Stomach (tissue), 4 donors: Measurements from ENCODE around the gene HLA-G.

Experiments used
- CTCF ChIP-seq, 7 experiments: fragments of 450-650 bp in 4 of 7; fragments of 200-600 bp in 3 of 7; sonication (generic) in 3 of 7; IDR thresholded peaks; one replicate each; pipeline ENCODE4 v1.5.1; 2016 to 2019; ENCODE audit warnings: antibody characterized with exemption in 7 of 7, control low read depth in 2 of 7, mild to moderate bottlenecking in 1 of 7
- POLR2AphosphoS5 ChIP-seq, 3 donors: sonication (generic); formaldehyde crosslinking; IDR thresholded peaks; one replicate each; pipeline ENCODE4 v1.6.1; 2016; ENCODE audit warnings: antibody characterized with exemption in 3 of 3

GRCh38 chr6:29828471-29828797, 809 bp downstream of the HLA-G start:
- TF ChIP-seq CTCF (IDR thresholded peaks at IDR 0.05), result no peak
- no peak for TF ChIP-seq POLR2AphosphoS5 (IDR thresholded peaks at IDR 0.05)
